Loucy (cell line): ENCODE data around the gene TGFBRAP1.

Experiments used
- H2AFZ ChIP-seq: fragments of 200-600 bp; sonication (generic); 2 replicates; pipeline ENCODE4 v1.6.0; 2016; ENCODE audit warnings: antibody characterized with exemption, mild to moderate bottlenecking, low read length, moderate library complexity
- H3F3A ChIP-seq: fragments of 200-600 bp; 2 replicates; pipeline ENCODE4 v1.6.0; 2016; ENCODE audit warnings: antibody characterized with exemption, low read depth, mild to moderate bottlenecking
- H3K27me3 ChIP-seq: fragments of 200-600 bp; sonication (generic); 2 replicates; pipeline ENCODE4 v1.6.1; 2014; ENCODE audit warnings: low read length, mild to moderate bottlenecking; ENCODE audit not compliant: insufficient read depth, poor library complexity, severe bottlenecking
- H3K36me3 ChIP-seq: fragments of 200-600 bp; sonication (generic); 2 replicates; pipeline ENCODE4 v1.6.1; 2016; ENCODE audit warnings: low read length; ENCODE audit not compliant: insufficient read depth
- H3K4me1 ChIP-seq: fragments of 200-600 bp; sonication (generic); 2 replicates; pipeline ENCODE4 v1.5.1; 2014; ENCODE audit warnings: low read length, mild to moderate bottlenecking; ENCODE audit not compliant: insufficient read depth, poor library complexity, severe bottlenecking
- H3K4me2 ChIP-seq: fragments of 200-600 bp; sonication (generic); 2 replicates; pipeline ENCODE4 v1.6.0; 2014; ENCODE audit warnings: antibody characterized with exemption, low read length, low read depth, mild to moderate bottlenecking; ENCODE audit not compliant: poor library complexity, severe bottlenecking
- H3K4me3 ChIP-seq: fragments of 200-600 bp; sonication (generic); 2 replicates; pipeline ENCODE4 v1.5.1; 2014; ENCODE audit warnings: low read length, mild to moderate bottlenecking, mixed read lengths; ENCODE audit not compliant: poor library complexity, severe bottlenecking
- H3K79me2 ChIP-seq: fragments of 200-600 bp; sonication (generic); 2 replicates; pipeline ENCODE4 v1.6.1; 2014; ENCODE audit warnings: low read length; ENCODE audit not compliant: insufficient read depth
- H3K9ac ChIP-seq: fragments of 200-600 bp; sonication (generic); 2 replicates; pipeline ENCODE4 v1.6.0; 2014; ENCODE audit warnings: mild to moderate bottlenecking, low read depth, low read length, moderate library complexity; ENCODE audit not compliant: poor library complexity, severe bottlenecking
- H3K9me2 ChIP-seq: fragments of 200-600 bp; sonication (generic); replicated peaks from 2 replicates; pipeline ENCODE4 v1.6.1; 2016; ENCODE audit warnings: low read depth, low read length, mixed read lengths
- H3K9me3 ChIP-seq: fragments of 200-600 bp; sonication (generic); 2 replicates; pipeline ENCODE4 v1.6.1; 2014; ENCODE audit warnings: mild to moderate bottlenecking, antibody characterized with exemption, low read length, low read depth; ENCODE audit not compliant: insufficient read depth
- H4K20me1 ChIP-seq: fragments of 200-600 bp; sonication (generic); 2 replicates; pipeline ENCODE4 v1.6.0; 2014; ENCODE audit warnings: antibody characterized with exemption, low read length, mild to moderate bottlenecking; ENCODE audit not compliant: insufficient read depth, poor library complexity, severe bottlenecking
- CTCF ChIP-seq: fragments of 200-600 bp; sonication (generic); conservative IDR thresholded peaks from 2 replicates; pipeline ENCODE4 v1.5.1; 2014; ENCODE audit warnings: mild to moderate bottlenecking, antibody characterized with exemption, low read length
- EZH2phosphoT487 ChIP-seq: fragments of 200-600 bp; IDR thresholded peaks from 2 replicates; pipeline ENCODE4 v1.6.1; 2018; ENCODE audit warnings: antibody characterized with exemption, mild to moderate bottlenecking, moderate library complexity, borderline replicate concordance

TGFBRAP1 gene

GRCh38 chr2:105307550-105307949, 22.0 kb downstream of the TGFBRAP1 start:
- Histone ChIP-seq H3K9ac (no peak overlapping the region), H3F3A (no peaks in the 10 kb centered on the region), H2AFZ (no peak overlapping the region), H3K4me1 (no peaks in the 10 kb centered on the region), H4K20me1 (peaks cover 17% of the 10 kb centered on the region), H3K4me2 (no peak overlapping the region), H3K79me2 (peaks cover 59% of the 10 kb centered on the region), H3K4me3 (no peak overlapping the region), H3K9me3 (no peaks in the 10 kb centered on the region), H3K9me2 (no peaks in the 10 kb centered on the region), H3K27me3 (no peaks in the 10 kb centered on the region), H3K36me3 (peaks cover 28% of the 10 kb centered on the region; the same call in 1 of the 2 replicates)
- no peak for TF ChIP-seq CTCF
- no peak for TF ChIP-seq EZH2phosphoT487

- Histone ChIP-seq H3K9me3 (no peaks in the 10 kb centered on the region), H2AFZ (no peak overlapping the region), H3K79me2 (peaks cover 57% of the 10 kb centered on the region), H3K9me2 (no peaks in the 10 kb centered on the region), H4K20me1 (peaks cover 13% of the 10 kb centered on the region), H3K4me2 (no peak overlapping the region), H3K4me3 (no peak overlapping the region), H3K4me1 (no peaks in the 10 kb centered on the region), H3K36me3 (peaks cover 28% of the 10 kb centered on the region; the same call in 1 of the 2 replicates), H3K27me3 (no peaks in the 10 kb centered on the region), H3F3A (no peaks in the 10 kb centered on the region), H3K9ac (no peak overlapping the region)
- no peak for TF ChIP-seq EZH2phosphoT487
- no peak for TF ChIP-seq CTCF
Measured at GRCh38 chr2:105307146-105307545, 22.4 kb downstream of the TGFBRAP1 start.

- H3K79me2 ChIP-seq: peaks cover 39% of the 10 kb centered on the region
Measured at GRCh38 chr2:105301646-105302045, 27.9 kb downstream of the TGFBRAP1 start.

More at GRCh38 chr2:105301646-105302045, 27.9 kb downstream of the TGFBRAP1 start:
- H3K4me1 ChIP-seq: no peaks in the 10 kb centered on the region
- no peaks in the 10 kb centered on the region for H3F3A ChIP-seq
- no peaks in the 10 kb centered on the region for H4K20me1 ChIP-seq
- H3K9ac ChIP-seq: no peak overlapping the region
- no peaks in the 10 kb centered on the region for H3K9me3 ChIP-seq
- H2AFZ ChIP-seq: no peak overlapping the region
- H3K27me3 ChIP-seq: no peaks in the 10 kb centered on the region
- no peaks in the 10 kb centered on the region for H3K9me2 ChIP-seq
- H3K36me3 ChIP-seq: peaks cover 42% of the 10 kb centered on the region
- TF ChIP-seq CTCF: no peak
- TF ChIP-seq EZH2phosphoT487: no peak
- no peak overlapping the region for H3K4me3 ChIP-seq
- H3K4me2 ChIP-seq: no peak overlapping the region
